Occipital lobe (tissue), 2 donors: ENCODE measurements around the gene HK2. TPM values are rescaled to one million over a fixed set of nuclear protein-coding genes. Genes with fewer than 3 reads are reported as not detected.

Experiments
- DNase-seq: peaks from one replicate; lab custom pipeline; 2025; lab: John Stamatoyannopoulos, UW
- total RNA-seq: library from RNA; depleted of rRNA; stranded (reverse); fragments of >200 nt; gene quantifications from one replicate; pipeline ENCODE4 v1.2.3, GENCODE V29; 2014

The HK2 gene
- total RNA-seq, 1 donor from 2014 or later, result 5.3 TPM

- no peak for DNase-seq
Measured at GRCh38 chr2:74857215-74857614, 23.3 kb downstream of the HK2 start.

- no peak for DNase-seq
Measured at GRCh38 chr2:74857725-74858124, 23.8 kb downstream of the HK2 start.

- no peak for DNase-seq
Measured at GRCh38 chr2:74858281-74858680, 24.4 kb downstream of the HK2 start.

- no peak for DNase-seq
Measured at GRCh38 chr2:74860079-74860478, 26.2 kb downstream of the HK2 start.

- DNase-seq, result no peak
Measured at GRCh38 chr2:74860521-74860920, 26.6 kb downstream of the HK2 start.

GRCh38 chr2:74861531-74861930, 27.6 kb downstream of the HK2 start:
- no peak for DNase-seq

- DNase-seq, result no peak
Measured at GRCh38 chr2:74862020-74862964, 28.4 kb downstream of the HK2 start.

- no peak for DNase-seq
Measured at GRCh38 chr2:74863802-74864248, 29.9 kb downstream of the HK2 start.

- no peak for DNase-seq
Measured at GRCh38 chr2:74864728-74865722, 31.1 kb downstream of the HK2 start.

- no peak for DNase-seq
Measured at GRCh38 chr2:74865770-74866674, 32.1 kb downstream of the HK2 start.

- no peak for DNase-seq
Measured at GRCh38 chr2:74867841-74868658, 34.1 kb downstream of the HK2 start.

- no peak for DNase-seq
Measured at GRCh38 chr2:74869517-74869916, 35.6 kb downstream of the HK2 start.

GRCh38 chr2:74870951-74871350, 37.0 kb downstream of the HK2 start:
- no peak for DNase-seq

GRCh38 chr2:74871414-74871813, 37.5 kb downstream of the HK2 start:
- no peak for DNase-seq

- no peak for DNase-seq
Measured at GRCh38 chr2:74872389-74872836, 38.5 kb downstream of the HK2 start.

GRCh38 chr2:74873012-74873665, 39.2 kb downstream of the HK2 start:
- DNase-seq, result no peak

GRCh38 chr2:74873678-74874640, 40.0 kb downstream of the HK2 start:
- no peak for DNase-seq
